ENCODE results near the gene GALNTL6.
"Not testable (repeated sequence)": the region's sequence is repeated elsewhere in the genome, so short reads cannot be mapped to it uniquely, and the experiment has no call there.

Gene GALNTL6

DNA sequence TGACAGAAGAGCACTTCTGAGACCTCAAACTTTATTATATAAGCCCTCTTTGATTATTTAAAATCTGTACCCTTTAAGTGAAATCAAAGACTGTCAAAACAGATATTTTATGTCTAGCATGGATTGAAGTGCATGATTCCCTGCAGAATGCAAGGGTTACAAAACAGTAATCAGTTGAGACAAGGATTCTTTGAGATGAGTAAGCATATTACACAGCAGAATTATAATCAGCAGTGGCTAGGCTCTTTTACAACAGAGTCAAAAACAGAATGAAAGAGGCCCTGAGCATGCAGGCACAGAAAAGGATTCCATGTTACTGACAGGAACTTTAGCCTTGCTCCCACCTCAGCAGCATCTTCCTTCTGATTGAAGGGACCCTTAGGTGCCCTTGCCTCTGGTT lies 867.5 kb downstream of the GALNTL6 start:
- no peak for DNase-seq

DNA sequence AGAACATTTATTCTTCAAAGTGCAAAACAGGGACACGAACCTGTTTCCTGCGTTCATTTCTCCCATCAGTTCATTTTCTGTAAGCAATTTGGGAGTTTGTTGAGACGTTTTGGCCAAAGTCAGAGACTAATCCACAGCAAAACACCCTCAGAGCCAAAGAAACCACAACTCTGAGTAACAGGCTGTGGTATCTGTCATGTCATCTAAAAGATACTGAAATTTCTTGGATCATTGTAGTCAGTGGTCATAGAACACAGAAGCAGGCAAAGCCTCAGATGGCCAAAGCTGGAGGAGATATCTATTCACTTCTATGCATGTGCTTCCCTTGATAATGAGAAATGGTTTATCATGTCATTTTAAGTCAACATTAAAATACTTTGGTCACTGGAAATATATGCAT lies 869.8 kb downstream of the GALNTL6 start:
- no peak for DNase-seq

DNA sequence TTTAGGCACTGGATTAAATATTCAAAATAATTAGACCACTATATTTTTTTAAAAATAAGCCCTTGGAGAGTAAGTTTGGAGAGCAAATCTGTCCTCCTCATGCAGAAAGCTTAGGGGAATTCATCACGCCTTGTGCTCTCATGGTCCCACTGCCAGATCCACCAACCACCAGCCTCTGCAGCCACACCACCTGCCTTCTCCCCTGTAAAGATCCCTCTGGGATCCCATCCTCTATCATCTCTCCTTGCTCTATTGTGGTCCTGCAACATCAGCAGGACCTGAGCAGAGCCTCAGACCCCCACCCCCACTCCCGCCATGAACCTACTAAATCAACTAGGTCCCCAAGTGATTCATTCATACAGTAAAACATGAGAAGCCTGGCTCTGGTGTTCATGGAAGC lies 872.8 kb downstream of the GALNTL6 start:
- no peak for DNase-seq

DNA sequence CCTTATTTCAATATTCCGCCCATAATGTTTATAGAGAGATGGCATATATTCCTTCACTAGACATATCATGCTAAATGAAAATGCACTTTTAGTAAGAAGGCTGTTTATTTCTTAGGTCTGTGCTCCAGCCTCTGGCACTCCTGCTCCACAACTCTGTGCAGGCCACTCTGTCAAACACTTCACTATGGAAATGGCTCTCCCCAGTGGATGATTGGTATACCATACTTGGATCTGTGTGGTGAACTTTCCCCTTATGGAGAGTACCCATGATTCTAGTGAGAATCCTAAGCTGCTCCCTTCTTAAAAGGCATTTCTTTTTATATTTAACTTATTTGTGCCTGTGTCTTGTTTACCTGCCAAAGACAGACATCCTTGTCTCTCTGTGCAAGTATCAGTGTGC lies 875.3 kb downstream of the GALNTL6 start:
- DNase-seq, result no peak

DNA sequence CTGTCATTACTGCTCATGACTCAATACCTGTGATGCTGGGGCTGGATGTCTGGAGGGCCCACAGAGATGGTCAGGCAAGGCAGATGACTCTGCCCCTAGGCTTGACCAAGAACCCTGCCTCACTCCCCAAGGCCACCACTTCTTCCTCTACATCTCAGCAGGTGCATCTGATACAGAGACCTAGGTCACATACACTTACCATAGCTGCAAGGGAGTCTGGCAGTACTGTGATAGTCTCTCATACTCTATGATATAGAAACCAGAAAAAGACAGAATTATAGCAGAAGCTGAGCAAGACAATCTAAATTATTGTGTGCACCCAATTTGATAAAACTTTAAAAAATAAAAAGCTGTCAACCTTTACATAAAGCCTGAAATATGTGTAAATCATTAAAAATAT lies 878.3 kb downstream of the GALNTL6 start:
- DNase-seq, result no peak

DNA sequence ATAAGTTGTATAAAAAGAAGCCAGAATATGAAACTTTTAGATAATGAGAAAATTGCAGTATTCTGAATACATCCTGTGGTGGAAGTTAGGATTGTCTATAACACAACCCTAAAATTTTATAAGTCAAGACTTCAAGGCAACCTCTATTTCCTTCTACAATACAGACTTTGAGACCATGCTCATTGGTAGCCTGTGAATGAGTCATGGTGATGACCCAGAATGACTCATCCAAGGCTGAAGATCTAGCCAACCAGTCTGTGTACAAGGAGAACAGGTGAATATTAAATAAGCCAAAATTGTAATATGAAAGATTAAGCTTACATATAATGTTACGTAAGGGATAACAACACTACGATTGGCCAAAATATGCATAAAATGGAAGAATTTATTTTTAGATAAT lies 879.5 kb downstream of the GALNTL6 start:
- no peak for DNase-seq

DNA sequence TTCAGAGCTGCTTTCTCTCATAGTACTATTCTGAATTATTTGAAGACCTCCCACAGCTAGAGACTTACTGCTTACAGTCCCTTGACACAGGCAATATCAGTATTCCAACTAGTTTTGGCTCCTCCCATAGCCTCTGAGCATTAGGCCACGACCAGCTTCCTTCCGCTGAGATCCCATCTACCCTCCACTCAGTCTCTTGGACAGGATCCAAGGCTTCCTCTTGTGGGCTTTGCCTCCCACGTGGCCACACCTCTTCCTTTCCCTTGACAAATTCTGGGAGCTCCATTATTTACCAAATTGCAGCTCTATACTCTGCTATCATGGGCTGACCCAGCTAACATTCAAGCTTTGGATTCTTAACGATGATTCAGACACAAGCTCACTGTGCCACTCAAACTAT lies 885.1 kb downstream of the GALNTL6 start:
- DNase-seq, result no peak

DNA sequence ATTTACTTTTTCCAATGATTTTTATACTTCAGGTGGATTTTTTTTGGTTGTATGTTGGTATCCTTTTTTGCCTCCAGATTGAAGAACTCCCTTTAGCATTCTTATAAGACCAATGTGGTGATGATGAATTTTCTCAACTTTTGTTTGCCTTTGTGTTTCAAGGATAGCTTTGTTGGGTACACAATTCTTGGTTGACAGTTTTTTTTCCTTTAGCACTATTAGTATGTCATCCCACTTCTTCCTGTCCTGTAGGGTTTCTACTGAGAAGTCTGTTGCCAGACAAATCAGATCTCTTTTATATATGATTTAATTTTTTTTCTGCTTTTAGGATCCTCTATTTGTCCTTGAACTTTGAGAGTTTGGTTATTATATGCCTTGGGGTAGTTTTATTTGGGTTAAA lies 892.4 kb downstream of the GALNTL6 start:
- no peak for DNase-seq

DNA sequence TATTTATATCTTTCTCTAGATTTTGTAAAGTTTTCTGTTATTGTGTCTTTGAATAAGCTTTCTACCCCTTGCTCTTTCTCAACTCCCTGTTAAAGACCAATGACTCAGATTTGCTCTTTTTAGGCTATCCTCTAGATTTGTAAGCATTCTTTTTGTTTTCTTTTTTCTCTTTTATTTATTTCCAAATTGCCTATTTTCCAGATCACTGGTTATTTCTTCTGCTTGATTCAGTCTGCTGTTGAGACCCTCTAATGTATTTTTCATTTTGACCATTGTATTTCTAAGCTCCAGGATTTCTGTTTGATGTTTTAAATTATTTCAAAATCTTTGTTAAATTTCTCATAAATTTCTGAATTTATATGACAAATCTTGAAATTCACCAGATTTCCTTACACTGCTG lies 892.8 kb downstream of the GALNTL6 start:
- DNase-seq, result no peak

DNA sequence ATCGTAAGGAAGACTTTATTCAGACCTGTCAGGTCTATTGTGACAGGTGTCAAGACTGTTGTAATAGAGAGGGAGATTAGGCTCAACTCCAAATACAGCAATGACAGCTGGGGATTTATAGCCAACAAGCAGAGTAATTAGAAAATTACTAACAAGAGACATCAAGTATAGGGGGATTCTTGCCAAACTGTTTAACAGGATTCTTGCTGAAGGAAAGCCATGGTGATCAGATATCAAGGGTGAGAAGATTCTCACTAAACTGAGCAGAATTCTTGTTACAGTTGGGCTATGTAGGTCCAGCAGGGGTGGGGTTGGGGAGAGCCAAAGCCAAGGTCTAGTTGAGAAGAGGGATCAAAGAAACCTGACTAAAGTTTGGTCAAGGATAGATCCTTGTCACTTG lies 894.4 kb downstream of the GALNTL6 start:
- DNase-seq, result no peak

DNA sequence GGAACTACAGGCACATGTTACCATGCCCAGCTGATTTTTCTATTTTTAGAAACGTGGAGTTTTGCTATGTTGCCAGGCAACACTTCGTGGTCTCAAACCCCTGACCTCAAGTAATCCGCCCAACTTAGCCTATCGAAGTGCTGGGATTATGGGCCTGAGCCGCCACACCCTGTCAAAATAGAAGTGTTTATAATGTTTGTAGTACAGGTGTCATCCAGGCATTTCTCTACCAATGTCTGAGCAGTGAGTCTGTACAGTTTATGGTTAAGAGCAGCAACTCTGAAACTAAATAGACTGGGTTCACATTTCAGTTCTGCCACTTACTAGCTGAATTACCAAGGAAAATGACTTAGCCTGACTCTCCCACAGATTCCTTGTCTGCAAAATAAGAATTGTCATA lies 895.0 kb downstream of the GALNTL6 start:
- DNase-seq, result no peak

DNA sequence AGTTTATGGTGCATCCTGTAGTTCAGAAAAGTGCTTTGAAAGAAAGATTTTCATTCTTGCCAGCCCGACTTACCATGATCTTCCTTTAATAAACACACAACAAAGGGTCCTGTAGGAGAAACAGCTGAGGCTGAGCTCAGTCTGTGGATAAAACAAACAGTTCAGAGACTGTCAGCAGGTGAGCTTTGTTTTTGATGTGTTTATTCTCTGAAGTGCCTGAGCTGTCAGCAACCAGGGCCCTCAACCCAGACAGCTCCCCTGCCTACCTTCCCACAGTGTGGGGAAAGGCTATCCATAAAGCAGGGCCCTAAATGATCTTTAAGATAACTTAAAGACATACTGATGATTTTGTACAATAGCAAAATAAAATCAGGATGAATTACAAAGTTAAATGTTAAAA lies 896.2 kb downstream of the GALNTL6 start:
- DNase-seq, result no peak

DNA sequence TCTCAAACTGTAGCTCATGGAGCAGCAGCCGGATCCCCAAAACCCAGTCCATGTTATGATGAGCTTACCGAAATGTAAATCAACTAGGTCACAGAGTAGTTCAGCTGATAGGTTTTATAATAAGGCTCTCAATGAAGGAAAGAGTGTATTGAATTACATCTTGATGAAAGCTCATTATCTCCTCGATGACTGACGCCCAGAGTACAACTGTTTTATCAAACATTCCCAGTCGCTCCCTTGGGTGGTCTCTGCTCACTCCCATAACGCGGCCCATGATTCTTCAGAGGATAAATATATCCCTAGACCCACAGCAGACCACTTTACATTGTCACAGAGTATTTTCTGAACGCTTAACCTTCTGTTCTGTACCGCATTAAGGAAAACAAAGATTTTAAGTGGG lies 903.1 kb downstream of the GALNTL6 start:
- DNase-seq, result no peak

DNA sequence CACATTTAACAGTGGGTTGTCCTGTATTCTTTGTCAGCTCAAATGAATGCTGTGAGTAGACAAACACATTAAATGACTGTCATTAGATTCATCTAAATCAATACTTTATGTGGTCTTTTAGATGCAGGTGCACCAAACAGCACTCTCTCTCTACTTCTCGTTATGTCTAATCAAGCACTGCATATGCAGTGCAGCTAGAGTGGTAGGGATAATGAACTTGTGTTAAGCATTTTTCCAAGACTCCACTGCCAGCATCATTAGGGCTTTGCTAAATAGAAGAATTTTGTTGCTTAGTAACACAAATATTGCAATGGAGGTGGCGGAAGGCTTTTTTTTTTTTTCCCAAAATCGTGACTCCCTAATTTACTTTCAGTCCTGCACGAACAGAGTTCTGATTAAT lies 908.5 kb downstream of the GALNTL6 start:
- no peak for DNase-seq

DNA sequence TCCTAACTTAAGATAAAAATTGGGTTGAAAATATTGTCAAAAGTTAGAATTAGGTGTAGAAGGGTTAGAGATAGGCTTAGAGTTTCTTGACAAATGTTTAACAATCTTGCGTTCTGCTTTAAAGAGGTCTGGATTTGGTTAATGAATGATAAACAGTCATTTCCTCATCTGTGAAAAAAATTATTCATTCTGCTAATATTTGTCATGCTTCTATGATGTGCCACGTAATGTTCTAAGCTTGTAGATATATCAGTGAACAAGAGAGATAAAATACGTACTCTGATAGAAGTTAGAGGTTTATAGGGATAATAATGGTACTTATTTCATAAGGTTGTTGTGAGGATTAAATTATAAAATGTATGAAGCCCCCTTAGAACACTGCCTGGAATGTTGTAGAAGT lies 912.4 kb downstream of the GALNTL6 start:
- DNase-seq, result no peak

DNA sequence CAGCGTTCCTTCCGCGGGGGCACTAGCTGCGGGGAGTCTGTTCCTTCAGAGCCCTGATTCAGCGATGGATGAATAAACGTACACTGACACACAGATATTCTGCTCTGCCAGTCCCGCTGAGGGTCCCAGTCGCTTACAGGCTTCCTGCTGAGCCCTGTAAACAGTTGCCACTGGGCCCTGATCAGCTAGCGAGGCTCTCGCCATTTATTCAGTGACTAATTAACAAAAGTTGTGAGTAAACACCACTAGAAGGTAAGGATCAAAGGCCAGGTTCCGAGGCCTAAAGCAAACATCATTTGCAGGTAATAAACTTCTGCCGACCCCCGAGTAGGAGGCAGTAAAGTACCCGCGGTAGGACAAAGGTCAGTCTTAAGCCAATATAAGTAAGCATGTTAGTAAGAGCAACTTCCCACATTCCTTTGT lies 912.8 kb downstream of the GALNTL6 start:
- DNase-seq, result no peak

DNA sequence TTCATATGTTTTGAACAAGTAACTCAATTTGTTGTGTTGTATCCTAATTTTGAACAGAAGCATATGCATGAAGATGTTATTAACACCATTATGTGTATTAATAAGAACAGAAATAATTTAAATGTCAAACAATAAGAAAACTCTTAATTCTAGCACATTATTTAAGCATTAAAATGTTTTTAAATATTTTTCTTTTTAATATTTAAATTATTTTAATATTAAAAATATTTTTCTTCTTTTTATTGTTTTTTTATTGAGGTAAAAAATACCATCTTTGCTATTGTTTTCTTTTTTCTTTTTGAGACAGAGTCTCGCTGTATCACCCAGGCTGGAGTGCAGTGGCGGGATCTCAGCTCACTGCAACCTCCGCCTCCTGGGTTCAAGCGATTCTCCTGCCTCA lies 914.4 kb downstream of the GALNTL6 start:
- DNase-seq, result no peak

DNA sequence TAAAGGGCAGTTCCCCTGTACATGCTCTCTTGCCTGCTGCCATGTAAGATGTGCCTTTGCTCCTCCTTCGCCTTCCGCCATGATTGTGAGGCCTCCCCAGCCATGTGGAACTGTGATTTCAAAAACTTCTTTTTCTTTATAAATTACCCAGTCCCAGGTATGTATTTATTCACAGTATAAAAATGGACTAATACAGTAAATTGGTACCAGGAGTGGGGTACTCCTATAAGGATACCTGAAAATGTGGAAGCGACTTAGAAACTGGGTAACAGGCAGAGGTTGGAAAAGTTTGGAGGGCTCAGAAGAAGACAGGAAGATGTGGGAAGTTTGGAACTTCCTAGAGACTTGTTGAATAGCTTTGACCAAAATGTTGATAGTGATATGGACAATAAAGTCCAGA lies 920.4 kb downstream of the GALNTL6 start:
- DNase-seq, result not testable (repeated sequence)

DNA sequence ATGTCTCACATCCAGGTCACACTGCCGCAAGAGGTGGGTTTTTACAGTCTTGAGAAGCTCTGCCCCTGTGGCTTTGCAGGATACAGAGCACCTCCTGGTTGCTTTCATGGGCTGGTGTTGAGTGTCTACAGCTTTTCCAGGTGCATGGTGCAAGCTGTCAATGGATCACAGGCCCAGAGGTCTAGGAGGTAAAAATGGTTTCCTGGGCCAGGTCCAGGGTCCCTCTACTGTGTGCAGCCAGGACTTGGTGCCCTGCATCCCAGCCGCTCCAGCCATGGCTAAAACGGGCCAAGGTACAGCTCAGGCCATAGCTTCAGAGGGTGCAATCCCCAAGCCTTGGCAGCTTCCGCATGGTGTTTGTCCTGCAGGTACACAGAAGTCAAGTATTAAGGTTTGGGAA lies 921.4 kb downstream of the GALNTL6 start:
- no peak for DNase-seq

DNA sequence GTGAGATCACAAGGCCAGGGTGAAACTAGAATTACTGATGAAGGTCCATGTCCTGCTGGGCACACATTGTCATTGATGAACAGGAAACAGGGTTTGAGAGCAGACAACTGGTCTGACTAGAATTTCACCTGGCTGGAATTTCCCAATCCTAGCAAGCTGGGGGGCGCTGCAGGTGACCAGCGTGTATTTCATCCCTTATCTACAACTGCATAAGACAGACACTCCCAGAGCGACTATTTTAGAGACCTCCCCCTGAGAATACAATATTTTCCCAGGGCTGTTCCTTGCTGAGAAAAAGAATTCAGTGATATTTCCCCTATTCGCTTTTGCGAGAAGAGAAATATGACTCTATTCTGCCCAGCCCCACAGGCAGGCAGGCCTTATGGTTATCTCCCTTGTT lies 922.8 kb downstream of the GALNTL6 start:
- DNase-seq, result no peak

DNA sequence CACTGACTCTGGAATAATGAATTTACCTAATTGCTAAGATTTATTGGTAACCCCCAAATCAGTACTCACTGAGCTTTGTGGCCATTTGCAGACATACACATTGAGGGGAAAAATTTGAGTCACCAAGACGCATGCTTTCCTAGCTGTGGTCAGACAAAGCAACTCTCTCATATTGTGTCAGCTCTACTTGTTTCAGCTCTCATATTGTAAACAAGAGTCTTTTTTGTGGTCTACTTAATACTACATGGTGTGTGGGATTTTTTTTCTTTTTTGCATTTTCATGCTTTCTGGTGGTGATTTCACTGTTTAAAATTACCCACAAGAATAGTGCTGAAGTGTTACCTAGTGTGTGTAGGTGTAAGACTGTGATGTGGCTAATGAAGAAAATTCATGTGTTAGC lies 927.2 kb downstream of the GALNTL6 start:
- DNase-seq, result no peak

DNA sequence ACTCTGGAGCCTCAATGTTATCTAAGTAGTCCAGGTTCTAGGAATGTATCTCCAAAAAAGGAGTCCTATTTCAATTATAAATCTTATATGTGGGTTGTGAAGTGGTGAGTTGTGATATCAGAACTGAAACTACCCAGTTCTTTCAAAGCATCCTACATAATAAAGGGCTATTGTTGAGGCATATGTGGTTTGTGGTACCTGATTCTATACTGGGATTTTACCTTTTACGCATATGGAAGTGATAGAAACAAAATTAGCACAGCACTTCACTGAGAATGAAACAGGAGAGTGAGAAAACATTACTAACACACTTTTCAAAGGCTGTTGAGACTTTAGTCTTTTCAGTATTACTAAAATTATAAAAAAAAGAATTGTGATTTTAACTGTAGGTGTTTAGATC lies 937.7 kb downstream of the GALNTL6 start:
- DNase-seq, result no peak

DNA sequence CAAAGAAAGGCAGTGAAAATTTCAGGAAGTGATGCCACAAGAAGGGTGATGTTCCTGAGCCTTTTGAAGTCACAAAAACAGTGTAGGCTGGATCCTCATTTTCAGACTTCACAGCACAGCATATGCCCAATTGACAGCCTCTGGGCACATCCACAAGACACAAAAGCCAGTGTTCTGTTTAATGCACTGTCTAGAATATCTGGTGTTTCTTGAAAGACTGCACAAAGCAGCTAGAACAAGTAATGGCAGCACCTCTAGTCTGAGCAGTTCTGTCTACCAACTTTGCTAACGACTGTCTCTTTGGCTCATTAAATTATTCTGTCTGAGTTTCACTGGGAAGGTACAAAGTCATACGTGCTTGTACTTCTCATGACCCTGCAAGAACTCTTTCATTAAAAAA lies 938.3 kb downstream of the GALNTL6 start:
- DNase-seq, result no peak

DNA sequence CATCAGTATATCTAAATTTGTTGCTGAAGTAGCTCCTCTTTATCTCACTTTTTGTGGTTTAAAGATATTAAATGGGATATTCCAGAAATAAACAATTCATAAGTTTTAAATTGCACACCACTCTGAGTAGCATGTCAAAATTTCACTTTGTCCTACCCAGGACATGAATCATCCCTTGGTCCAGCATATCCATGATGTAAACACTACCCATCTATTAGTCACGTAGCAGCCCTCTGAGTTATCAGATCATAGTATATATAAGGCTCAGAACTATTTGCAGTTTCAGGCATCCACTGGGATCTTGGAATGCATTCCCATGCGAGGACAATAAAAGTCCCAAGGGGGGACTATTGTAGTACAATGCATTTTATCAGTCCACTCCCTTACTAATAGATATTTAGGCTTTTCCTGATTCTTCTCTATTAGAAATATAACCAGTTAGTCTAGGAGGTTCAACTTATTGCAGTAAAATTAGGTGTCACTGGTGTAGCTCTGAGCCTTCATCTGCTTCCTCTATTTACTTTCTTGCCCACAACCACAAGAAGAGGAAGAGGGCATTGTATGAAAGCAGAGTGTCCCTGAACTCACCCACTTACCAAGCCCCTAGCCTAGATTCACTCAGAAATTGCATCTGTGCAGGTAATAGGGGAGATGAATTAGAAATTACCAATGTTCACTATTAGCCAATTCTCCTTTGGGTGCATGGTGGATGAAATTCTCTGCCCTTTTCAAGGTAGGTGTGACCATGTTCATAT lies 945.6 kb downstream of the GALNTL6 start:
- no peak for DNase-seq

DNA sequence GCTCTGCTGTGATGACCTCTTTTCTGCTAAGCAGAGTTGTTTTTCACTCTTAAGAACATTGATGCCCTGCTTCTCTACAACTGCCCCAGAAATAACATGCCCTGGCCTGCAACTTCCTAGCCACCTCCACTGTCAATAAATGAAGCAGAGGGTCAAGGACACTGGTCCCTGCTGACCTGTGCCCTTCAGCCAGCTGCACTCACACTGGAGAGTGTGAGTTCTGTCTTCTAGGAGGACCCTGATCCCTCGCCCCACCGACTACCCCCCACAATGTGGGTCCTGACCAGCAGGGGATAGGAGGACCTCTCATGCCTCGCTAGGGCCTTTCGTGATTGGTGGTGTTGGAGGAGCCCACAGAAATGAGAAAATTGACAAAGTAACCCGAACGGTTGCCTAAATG lies 947.3 kb downstream of the GALNTL6 start:
- no peak for DNase-seq
